Karpas-422 (cell line): ENCODE results near the gene HBQ1. TPM values are rescaled to one million over a fixed set of nuclear protein-coding genes. Genes with fewer than 3 reads are reported as not detected.
"Not testable (repeated sequence)": the region's sequence is repeated elsewhere in the genome, so short reads cannot be mapped to it uniquely, and the experiment has no call there.

Experiments
- DNase-seq: peaks from one replicate; pipeline ENCODE4 v3.0.0-alpha.2; 2015
- H2AFZ ChIP-seq: fragments of 200-600 bp; sonication (generic); 2 replicates; pipeline ENCODE4 v1.6.1; 2014; ENCODE audit warnings: antibody characterized with exemption, low read length, mixed read lengths
- H3K27ac ChIP-seq: fragments of 200-600 bp; sonication (generic); 2 replicates; pipeline ENCODE4 v1.5.1; 2014; ENCODE audit warnings: mild to moderate bottlenecking, low read length, moderate library complexity
- H3K27me3 ChIP-seq: fragments of 200-600 bp; sonication (generic); 2 replicates; pipeline ENCODE4 v1.6.1; 2014; ENCODE audit warnings: low read length, mixed read lengths
- H3K36me3 ChIP-seq: fragments of 200-600 bp; sonication (generic); 2 replicates; pipeline ENCODE4 v1.6.1; 2014; ENCODE audit warnings: low read length, mixed read lengths; ENCODE audit not compliant: insufficient read depth
- H3K4me1 ChIP-seq: fragments of 200-600 bp; sonication (generic); 2 replicates; pipeline ENCODE4 v1.6.1; 2014; ENCODE audit warnings: mild to moderate bottlenecking, low read length, mixed read lengths
- H3K4me2 ChIP-seq: fragments of 200-600 bp; sonication (generic); 2 replicates; pipeline ENCODE4 v1.6.1; 2014; ENCODE audit warnings: low read length, low read depth, mild to moderate bottlenecking; ENCODE audit not compliant: poor library complexity, severe bottlenecking
- H3K4me3 ChIP-seq: fragments of 200-600 bp; sonication (generic); 2 replicates; pipeline ENCODE4 v1.5.1; 2014; ENCODE audit warnings: mild to moderate bottlenecking, antibody characterized with exemption, low read length, mixed read lengths
- H3K79me2 ChIP-seq: fragments of 200-600 bp; sonication (generic); 2 replicates; pipeline ENCODE4 v1.6.1; 2014; ENCODE audit warnings: mild to moderate bottlenecking, low read length, mixed read lengths
- H3K9ac ChIP-seq: fragments of 200-600 bp; sonication (generic); 2 replicates; pipeline ENCODE4 v1.6.0; 2014; ENCODE audit warnings: low read length
- H3K9me2 ChIP-seq: fragments of 200-600 bp; sonication (generic), shearing (Covaris generic); replicated peaks from 2 replicates; pipeline ENCODE4 v1.6.0; 2014; ENCODE audit warnings: mild to moderate bottlenecking, low read length, moderate library complexity; ENCODE audit not compliant: insufficient read depth
- H3K9me3 ChIP-seq: fragments of 300-700, 200-600 bp; sonication (generic); 2 replicates; pipeline ENCODE4 v1.6.1; 2014; ENCODE audit warnings: low read length, mixed read lengths
- H4K20me1 ChIP-seq: fragments of 200-600 bp; sonication (generic); 2 replicates; pipeline ENCODE4 v1.6.1; 2014; ENCODE audit warnings: mild to moderate bottlenecking, antibody characterized with exemption, low read length, low read depth; ENCODE audit not compliant: insufficient read depth
- small RNA-seq: library from RNA; depleted of rRNA; stranded (forward); fragments of <200 nt; gene quantifications from one replicate; pipeline ENCODE3, GENCODE V24; 2014
- total RNA-seq: library from RNA; depleted of rRNA; stranded (reverse); fragments of >200 nt; shearing (Covaris generic); gene quantifications from 2 replicates; pipeline ENCODE4 v1.2.3, GENCODE V29; 2014; ENCODE audit warnings: low replicate concordance; rRNA removed

HBQ1 gene
- total RNA-seq, 1 experiment from 2014 or later = not detected

GRCh38 chr16:220021-220420 lies 39.8 kb downstream of the HBQ1 start:
- Histone ChIP-seq H3K9me2 (no peaks in the 10 kb centered on the region), H3K27ac (no peak overlapping the region), H3K79me2 (peaks cover 57% of the 10 kb centered on the region), H3K4me2 (no peak overlapping the region), H3K36me3 (peaks cover 33% of the 10 kb centered on the region), H2AFZ (no peak overlapping the region), H3K4me1 (no peaks in the 10 kb centered on the region), H3K9me3 (no peaks in the 10 kb centered on the region), H3K27me3 (no peaks in the 10 kb centered on the region), H3K4me3 (no peak overlapping the region), H3K9ac (no peak overlapping the region), H4K20me1 (no peaks in the 10 kb centered on the region)
- no peak for DNase-seq

DNA sequence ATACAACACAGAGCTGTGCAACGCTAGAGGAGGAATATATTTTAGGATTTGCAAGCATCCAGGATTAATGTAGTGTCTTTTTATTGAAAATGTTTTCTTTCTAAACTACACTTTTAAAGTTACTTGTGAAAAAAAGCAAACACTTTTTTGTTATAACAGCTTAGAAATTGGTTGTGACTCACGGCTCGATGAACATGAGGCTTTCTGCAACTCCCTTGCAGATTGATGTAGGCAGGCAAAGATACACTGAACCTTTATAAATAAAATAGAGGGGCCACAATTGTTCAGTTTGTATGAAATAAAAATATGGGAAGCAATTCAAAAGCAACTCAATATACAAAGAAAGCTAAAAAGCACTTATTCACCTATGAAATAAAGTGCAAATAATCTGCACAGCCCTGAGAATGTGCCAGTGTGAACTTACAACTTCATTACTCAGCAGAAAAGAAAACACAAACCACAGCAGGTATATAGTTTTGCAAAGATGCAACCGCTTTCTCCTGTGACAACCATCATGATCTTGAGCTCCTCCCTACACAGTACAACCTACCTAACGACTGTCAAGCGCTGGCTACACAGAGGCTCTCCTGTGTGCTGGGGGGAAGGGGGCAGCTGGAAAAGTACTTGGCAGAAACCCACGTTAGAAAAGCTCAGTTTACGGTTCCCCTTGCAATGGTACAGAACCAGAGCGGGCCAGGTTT lies 48.0 kb downstream of the HBQ1 start:
- H3K79me2 ChIP-seq = peaks cover 50% of the 10 kb centered on the region
- H3K4me1 ChIP-seq = peaks cover 18% of the 10 kb centered on the region
- H4K20me1 ChIP-seq = peaks cover 24% of the 10 kb centered on the region
- H3K4me3 ChIP-seq = peak overlapping the region; percentile 95
- H3K27me3 ChIP-seq = no peaks in the 10 kb centered on the region
- peak; percentile 53 for DNase-seq
- H2AFZ ChIP-seq = 0 out of 2 replicates have a peak overlapping the region, but pooled peaks have one; percentile 14
- peak overlapping the region; percentile 94 for H3K9ac ChIP-seq
- H3K4me2 ChIP-seq = peak overlapping the region; percentile 97
- H3K36me3 ChIP-seq = peaks cover 29% of the 10 kb centered on the region
- peak overlapping the region; percentile 52 for H3K27ac ChIP-seq
- H3K9me2 ChIP-seq = no peaks in the 10 kb centered on the region
- no peaks in the 10 kb centered on the region for H3K9me3 ChIP-seq

DNA sequence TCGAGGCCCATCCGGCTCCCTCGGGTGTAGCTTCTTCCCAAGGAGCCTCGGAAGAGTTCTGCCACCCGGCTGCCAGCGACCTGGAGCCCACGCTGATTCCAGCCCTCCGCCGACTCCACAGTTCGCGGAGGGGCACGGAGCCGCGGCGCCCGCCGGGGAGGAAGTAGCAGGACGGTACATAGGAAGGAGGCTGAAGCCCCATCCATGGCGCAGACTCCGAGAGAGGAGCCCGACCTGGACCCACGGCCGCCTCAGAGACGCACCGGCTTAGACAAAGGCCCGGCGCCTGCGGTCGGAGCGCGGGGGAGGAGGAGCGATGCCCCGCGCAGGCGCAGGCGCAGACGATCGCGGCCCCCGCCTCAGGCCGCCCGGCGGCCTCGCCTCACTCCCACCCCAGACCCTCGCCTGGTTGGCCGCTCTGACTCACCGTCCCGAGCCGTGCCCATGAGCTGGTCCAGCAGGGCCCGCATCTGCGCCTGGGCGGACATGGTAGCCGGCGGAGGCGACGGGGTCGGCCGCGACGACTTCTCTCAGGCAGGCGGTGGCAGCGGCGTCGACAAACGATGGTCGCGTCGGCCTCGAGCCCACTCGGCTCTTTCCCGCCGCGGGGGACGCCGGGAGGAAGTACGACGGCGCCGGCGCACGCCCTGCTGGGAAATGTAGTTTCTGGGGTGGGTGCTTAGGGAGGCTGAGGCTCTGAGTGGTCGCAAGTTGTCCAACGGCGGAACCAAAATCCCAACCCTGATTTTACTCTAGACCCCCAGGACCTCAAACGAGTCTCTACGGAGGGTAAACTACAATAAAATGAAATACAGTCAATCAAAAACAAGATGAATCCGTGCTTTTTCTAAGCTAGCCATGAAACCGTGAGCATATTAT lies 48.8 kb downstream of the HBQ1 start, which contains the start of gene LUC7L:
Gene LUC7L (minus strand): TSS at position 598 of the 879 bp plus-strand sequence. CDS start 110 bp downstream, at position 488.
- H2AFZ ChIP-seq = peak within 1 kb of the TSS; percentile 14; the same call in 1 of the 2 replicates
- H3K79me2 ChIP-seq = peaks cover 43% of the 10 kb centered on the region
- H3K4me2 ChIP-seq = peak within 1 kb of the TSS; percentile 97
- DNase-seq = peak; percentile 95
- H3K4me3 ChIP-seq = peak within 1 kb of the TSS; percentile 95
- H3K9me3 ChIP-seq = no peaks in the 10 kb centered on the region
- H4K20me1 ChIP-seq = peaks cover 24% of the 10 kb centered on the region
- H3K27me3 ChIP-seq = no peaks in the 10 kb centered on the region
- peak within 1 kb of the TSS; percentile 52 for H3K27ac ChIP-seq
- H3K9ac ChIP-seq = peak within 1 kb of the TSS; percentile 94
- H3K4me1 ChIP-seq = peaks cover 24% of the 10 kb centered on the region
- peaks cover 29% of the 10 kb centered on the region for H3K36me3 ChIP-seq
- no peaks in the 10 kb centered on the region for H3K9me2 ChIP-seq

DNA sequence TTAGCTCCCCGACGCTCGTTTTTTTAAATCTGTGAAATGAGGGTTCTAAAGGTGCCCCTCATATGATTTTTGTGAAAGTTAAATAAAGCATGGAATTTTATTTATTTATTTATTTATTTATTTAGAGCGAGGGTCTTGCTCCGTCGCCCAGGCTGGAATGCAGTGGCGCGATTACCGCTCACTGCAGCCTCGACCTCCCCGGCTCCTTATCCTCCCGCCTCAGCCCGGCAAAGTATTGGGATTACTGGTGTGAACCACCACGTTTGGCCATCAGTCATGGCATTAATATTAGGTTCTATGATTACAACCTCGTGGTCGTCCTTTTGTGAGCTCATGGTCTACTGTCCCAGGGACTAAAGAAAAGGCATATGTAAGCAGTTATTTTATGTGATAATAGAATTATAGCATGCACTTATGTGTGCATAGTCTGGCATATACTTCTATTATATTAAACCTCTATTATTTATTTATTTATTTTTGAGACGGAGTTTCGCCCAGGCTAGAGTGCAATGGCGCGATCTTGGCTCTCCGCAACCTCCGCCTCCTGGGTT lies 49.5 kb downstream of the HBQ1 start:
- no peak overlapping the region for H2AFZ ChIP-seq
- H3K27me3 ChIP-seq = no peaks in the 10 kb centered on the region
- no peak overlapping the region for H3K27ac ChIP-seq
- H3K9me2 ChIP-seq = no peaks in the 10 kb centered on the region
- H3K36me3 ChIP-seq = peaks cover 27% of the 10 kb centered on the region
- peak; percentile 50 for DNase-seq
- peaks cover 24% of the 10 kb centered on the region for H4K20me1 ChIP-seq
- H3K9me3 ChIP-seq = no peaks in the 10 kb centered on the region
- peak overlapping the region; percentile 97 for H3K4me2 ChIP-seq
- H3K9ac ChIP-seq = peak overlapping the region; percentile 94; the same call in 1 of the 2 replicates
- H3K79me2 ChIP-seq = peaks cover 40% of the 10 kb centered on the region
- peak overlapping the region; percentile 95 for H3K4me3 ChIP-seq
- peaks cover 24% of the 10 kb centered on the region for H3K4me1 ChIP-seq

DNA sequence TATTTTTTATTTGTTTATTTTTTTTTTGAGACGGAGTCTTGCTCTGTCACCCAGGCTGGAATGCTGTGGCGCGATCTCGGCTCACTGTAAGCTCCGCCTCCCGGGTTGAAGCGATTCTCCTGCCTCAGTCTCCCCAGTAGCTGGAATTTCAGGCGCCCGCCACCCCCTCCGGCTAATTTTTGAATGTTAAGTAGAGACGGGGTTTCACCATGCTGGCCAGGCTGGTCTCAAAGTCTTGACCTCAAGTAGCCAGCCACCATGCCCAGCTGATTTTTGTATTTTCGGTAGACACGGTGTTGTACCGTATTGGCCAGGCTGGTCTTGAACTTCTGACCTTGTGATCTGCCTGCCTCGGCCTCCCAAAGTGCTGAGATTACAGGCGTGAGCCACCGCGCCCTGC lies 50.1 kb downstream of the HBQ1 start:
- Histone ChIP-seq H4K20me1 (peaks cover 24% of the 10 kb centered on the region), H3K36me3 (peaks cover 26% of the 10 kb centered on the region), H3K79me2 (peaks cover 41% of the 10 kb centered on the region), H3K4me1 (peaks cover 24% of the 10 kb centered on the region)
- not testable (repeated sequence) for H3K27ac ChIP-seq, H3K27me3 ChIP-seq, H3K9me2 ChIP-seq, H3K9ac ChIP-seq, H3K9me3 ChIP-seq, H3K4me3 ChIP-seq, DNase-seq, H2AFZ ChIP-seq, H3K4me2 ChIP-seq

Small RNA genes within 50 kb of the gene (small RNA-seq; reads per million reads assigned to genes)
- not detected for gene RF00019

Other genes with a start within 250 kb of the HBQ1 start
- gene POLR3K, start 126.9 kb upstream of the HBQ1 start, total RNA-seq = 11.9 and 25.7 TPM in 2 replicates
- 21.8 and 50.3 TPM in 2 replicates for gene SNRNP25, start 126.6 kb upstream of the HBQ1 start, total RNA-seq
- 0.43 TPM in 1 of 2 replicates, not detected in the other for gene RHBDF1, start 107.8 kb upstream of the HBQ1 start, total RNA-seq
- gene MPG, start 102.2 kb upstream of the HBQ1 start, total RNA-seq = 182 and 298 TPM in 2 replicates
- gene NPRL3, start 41.8 kb upstream of the HBQ1 start, total RNA-seq = 10.5 and 24.2 TPM in 2 replicates
- not detected in 2 replicates for gene HBZ, start 27.8 kb upstream of the HBQ1 start, total RNA-seq
- gene HBM, start 14.5 kb upstream of the HBQ1 start, total RNA-seq = not detected in 2 replicates
- gene HBA2, start 7.6 kb upstream of the HBQ1 start, total RNA-seq = not detected in 2 replicates
- gene HBA1, start 3.8 kb upstream of the HBQ1 start, total RNA-seq = not detected in 2 replicates
- gene LUC7L, start 49.0 kb downstream of the HBQ1 start, total RNA-seq = 85.6 and 110 TPM in 2 replicates
- 12.2 and 24.5 TPM in 2 replicates for gene FAM234A, start 54.4 kb downstream of the HBQ1 start, total RNA-seq
- not detected in 2 replicates for gene RGS11, start 95.5 kb downstream of the HBQ1 start, total RNA-seq
- gene ARHGDIG, start 100.1 kb downstream of the HBQ1 start, total RNA-seq = 2.7 and 3.1 TPM in 2 replicates
- 0.71 TPM in 1 of 2 replicates, not detected in the other for gene PDIA2, start 102.7 kb downstream of the HBQ1 start, total RNA-seq
- gene AXIN1, start 172.3 kb downstream of the HBQ1 start, total RNA-seq = 14.6 and 46.4 TPM in 2 replicates
- gene MRPL28, start 190.1 kb downstream of the HBQ1 start, total RNA-seq = 38.1 and 103 TPM in 2 replicates
- gene PGAP6, start 201.5 kb downstream of the HBQ1 start, total RNA-seq = 50.0 and 58.1 TPM in 2 replicates
- 102 and 190 TPM in 2 replicates for gene NME4, start 216.7 kb downstream of the HBQ1 start, total RNA-seq
- 5.3 and 10.4 TPM in 2 replicates for gene DECR2, start 221.4 kb downstream of the HBQ1 start, total RNA-seq
- gene RAB11FIP3, start 245.2 kb downstream of the HBQ1 start, total RNA-seq = 6.0 and 17.2 TPM in 2 replicates